SJCRH30 (cell line): ENCODE data around the gene AANAT. TPM values are rescaled to one million over a fixed set of nuclear protein-coding genes. Genes with fewer than 3 reads are reported as not detected.

Experiments used
- DNase-seq, 2 experiments: peaks; one replicate each; pipeline ENCODE4 v3.0.0-alpha.2; 2015 to 2020
- H3K27ac ChIP-seq: fragments of 250-450 bp; sonication (Bioruptor Pico); 2 replicates; pipeline ENCODE4 v1.5.1; 2020; ENCODE audit warnings: mild to moderate bottlenecking, moderate library complexity
- H3K27me3 ChIP-seq: fragments of 250-450 bp; sonication (Bioruptor Pico); 2 replicates; pipeline ENCODE4 v1.5.1; 2020; ENCODE audit warnings: mild to moderate bottlenecking, moderate library complexity
- H3K36me3 ChIP-seq: fragments of 250-450 bp; sonication (Bioruptor Pico); 2 replicates; pipeline ENCODE4 v1.5.1; 2020; ENCODE audit warnings: mild to moderate bottlenecking, moderate library complexity
- H3K4me1 ChIP-seq: fragments of 250-450 bp; sonication (Bioruptor Pico); 2 replicates; pipeline ENCODE4 v1.5.1; 2020; ENCODE audit warnings: mild to moderate bottlenecking, moderate library complexity
- H3K4me3 ChIP-seq: fragments of 250-450 bp; sonication (Bioruptor Pico); 2 replicates; pipeline ENCODE4 v1.5.1; 2020; ENCODE audit warnings: mild to moderate bottlenecking, moderate library complexity
- H3K9me3 ChIP-seq: fragments of 250-450 bp; sonication (Bioruptor Pico); replicated peaks from 2 replicates; pipeline ENCODE4 v1.5.1; 2020; ENCODE audit warnings: mild to moderate bottlenecking, moderate library complexity
- total RNA-seq: library from RNA; depleted of rRNA; stranded (reverse); fragments of >200 nt; shearing (Covaris generic); gene quantifications from 2 replicates; pipeline ENCODE4 v1.2.3, GENCODE V29; 2014

AANAT gene
- total RNA-seq, 1 experiment from 2014 or later = 0.24 TPM

GRCh38 chr17:76435751-76436150, 31.7 kb upstream of the AANAT start:
- no peaks in the 10 kb centered on the region for H3K9me3 ChIP-seq
- no peaks in the 10 kb centered on the region for H3K27me3 ChIP-seq
- H3K36me3 ChIP-seq = peaks cover 2% of the 10 kb centered on the region; the same call in 1 of the 2 replicates

GRCh38 chr17:76437467-76438402, 29.7 kb upstream of the AANAT start:
- Histone ChIP-seq H3K9me3 (no peaks in the 10 kb centered on the region), H3K27ac (no peak overlapping the region)
- DNase-seq = no peak

More at GRCh38 chr17:76435751-76436150, 31.7 kb upstream of the AANAT start:
- no peak for DNase-seq
- H3K4me3 ChIP-seq = no peak overlapping the region
- H3K4me1 ChIP-seq = no peaks in the 10 kb centered on the region
- no peak overlapping the region for H3K27ac ChIP-seq

GRCh38 chr17:76438906-76439305, 28.5 kb upstream of the AANAT start:
- no peak for DNase-seq

More at GRCh38 chr17:76437467-76438402, 29.7 kb upstream of the AANAT start:
- peaks cover 2% of the 10 kb centered on the region for H3K36me3 ChIP-seq
- no peak overlapping the region for H3K4me3 ChIP-seq
- H3K27me3 ChIP-seq = no peaks in the 10 kb centered on the region
- no peaks in the 10 kb centered on the region for H3K4me1 ChIP-seq

GRCh38 chr17:76439314-76439928, 28.0 kb upstream of the AANAT start:
- Histone ChIP-seq H3K9me3 (no peaks in the 10 kb centered on the region), H3K4me1 (peaks cover 6% of the 10 kb centered on the region; the same call in 1 of the 2 replicates), H3K27me3 (no peaks in the 10 kb centered on the region), H3K4me3 (no peak overlapping the region), H3K36me3 (peaks cover under 1% of the 10 kb centered on the region), H3K27ac (no peak overlapping the region)
- no peak for DNase-seq

More at GRCh38 chr17:76438906-76439305, 28.5 kb upstream of the AANAT start:
- Histone ChIP-seq H3K9me3 (no peaks in the 10 kb centered on the region), H3K4me1 (peaks cover under 1% of the 10 kb centered on the region; the same call in 1 of the 2 replicates), H3K4me3 (no peak overlapping the region), H3K27me3 (no peaks in the 10 kb centered on the region), H3K36me3 (peaks cover 2% of the 10 kb centered on the region), H3K27ac (no peak overlapping the region)

GRCh38 chr17:76440751-76441362, 26.5 kb upstream of the AANAT start:
- no peaks in the 10 kb centered on the region for H3K27me3 ChIP-seq
- H3K9me3 ChIP-seq = no peaks in the 10 kb centered on the region
- no peak overlapping the region for H3K4me3 ChIP-seq

GRCh38 chr17:76441686-76442340, 25.6 kb upstream of the AANAT start:
- Histone ChIP-seq H3K4me1 (peaks cover 30% of the 10 kb centered on the region), H3K9me3 (no peaks in the 10 kb centered on the region), H3K27me3 (no peaks in the 10 kb centered on the region), H3K27ac (no peak overlapping the region), H3K4me3 (no peak overlapping the region), H3K36me3 (no peaks in the 10 kb centered on the region; the same call in 1 of the 2 replicates)
- DNase-seq = no peak

More at GRCh38 chr17:76440751-76441362, 26.5 kb upstream of the AANAT start:
- H3K4me1 ChIP-seq = peaks cover 20% of the 10 kb centered on the region
- DNase-seq = no peak
- no peak overlapping the region for H3K27ac ChIP-seq
- no peaks in the 10 kb centered on the region; the same call in 1 of the 2 replicates for H3K36me3 ChIP-seq

GRCh38 chr17:76442341-76443338, 24.8 kb upstream of the AANAT start:
- Histone ChIP-seq H3K9me3 (no peaks in the 10 kb centered on the region), H3K4me1 (peaks cover 35% of the 10 kb centered on the region), H3K36me3 (no peaks in the 10 kb centered on the region; the same call in 1 of the 2 replicates), H3K27me3 (no peaks in the 10 kb centered on the region), H3K27ac (no peak overlapping the region), H3K4me3 (no peak overlapping the region)
- DNase-seq = no peak

GRCh38 chr17:76444518-76445311, 22.7 kb upstream of the AANAT start:
- Histone ChIP-seq H3K4me1 (peaks cover 45% of the 10 kb centered on the region), H3K36me3 (no peaks in the 10 kb centered on the region; the same call in 1 of the 2 replicates), H3K27ac (no peak overlapping the region), H3K27me3 (no peaks in the 10 kb centered on the region), H3K9me3 (no peaks in the 10 kb centered on the region), H3K4me3 (no peak overlapping the region)
- DNase-seq = peak; percentile 81 to 82

- H3K4me1 ChIP-seq = peaks cover 47% of the 10 kb centered on the region
- H3K36me3 ChIP-seq = no peaks in the 10 kb centered on the region; the same call in 1 of the 2 replicates
- H3K4me3 ChIP-seq = no peak overlapping the region
- DNase-seq = peak in 1 of 2 experiments; percentile 28
- H3K9me3 ChIP-seq = no peaks in the 10 kb centered on the region
- no peaks in the 10 kb centered on the region for H3K27me3 ChIP-seq
- no peak overlapping the region; the same call in 1 of the 2 replicates for H3K27ac ChIP-seq
Observed at GRCh38 chr17:76445697-76446448, 21.5 kb upstream of the AANAT start.

- Histone ChIP-seq H3K4me1 (peaks cover 54% of the 10 kb centered on the region), H3K27ac (no peak overlapping the region; the same call in 1 of the 2 replicates), H3K9me3 (no peaks in the 10 kb centered on the region), H3K4me3 (no peak overlapping the region), H3K36me3 (no peaks in the 10 kb centered on the region; the same call in 1 of the 2 replicates), H3K27me3 (no peaks in the 10 kb centered on the region)
- DNase-seq = peak; percentile 36 to 41
Observed at GRCh38 chr17:76446449-76447231, 20.8 kb upstream of the AANAT start.

GRCh38 chr17:76447931-76448652, 19.3 kb upstream of the AANAT start:
- H3K4me1 ChIP-seq = peaks cover 58% of the 10 kb centered on the region
- peak in 1 of 2 experiments; percentile 37 for DNase-seq
- no peak overlapping the region for H3K4me3 ChIP-seq
- no peaks in the 10 kb centered on the region for H3K36me3 ChIP-seq
- no peak overlapping the region for H3K27ac ChIP-seq
- no peaks in the 10 kb centered on the region for H3K9me3 ChIP-seq
- no peaks in the 10 kb centered on the region for H3K27me3 ChIP-seq
